GM12873 (cell line): ENCODE results near the gene SPAG16.

Experiments
- CTCF ChIP-seq: IDR thresholded peaks from 2 replicates; pipeline ENCODE4 v1.5.1; 2012; ENCODE audit warnings: low read depth, mild to moderate bottlenecking, moderate library complexity, low read length, control low read depth; ENCODE audit not compliant: insufficient read depth; ENCODE audit errors: missing control alignments

The SPAG16 gene

GRCh38 chr2:213242653-213243052 lies 41.6 kb upstream of the SPAG16 start:
- no peak for TF ChIP-seq CTCF

- no peak for TF ChIP-seq CTCF
These were observed 40.8 kb upstream of the SPAG16 start for GRCh38 chr2:213243189-213244044.

GRCh38 chr2:213246497-213247281 lies 37.6 kb upstream of the SPAG16 start:
- peak; percentile 58 for TF ChIP-seq CTCF

- no peak for TF ChIP-seq CTCF
These were observed 36.7 kb upstream of the SPAG16 start for GRCh38 chr2:213247566-213247965.

- TF ChIP-seq CTCF: no peak
These were observed 35.6 kb upstream of the SPAG16 start for GRCh38 chr2:213248637-213249036.

GRCh38 chr2:213249502-213249901 lies 34.8 kb upstream of the SPAG16 start:
- TF ChIP-seq CTCF: no peak

GRCh38 chr2:213251618-213252017 lies 32.6 kb upstream of the SPAG16 start:
- TF ChIP-seq CTCF: peak; percentile 40
